Gastroesophageal sphincter (tissue), 3 donors: ENCODE results near the gene RNF39.

Experiments used
- CTCF ChIP-seq, 4 experiments: fragments of 200-600 bp in 2 of 4; fragments of 450-650 bp in 2 of 4; sonication (generic) in 1 of 4; IDR thresholded peaks; one replicate each; pipeline ENCODE4 v1.5.1; 2017 to 2019; ENCODE audit warnings: antibody characterized with exemption in 4 of 4, mild to moderate bottlenecking in 2 of 4, moderate library complexity in 2 of 4
- EP300 ChIP-seq: sonication (generic); formaldehyde crosslinking; IDR thresholded peaks from one replicate; pipeline ENCODE4 v1.6.1; 2017; ENCODE audit warnings: antibody characterized with exemption, mild to moderate bottlenecking
- POLR2AphosphoS5 ChIP-seq: sonication (generic); formaldehyde crosslinking; IDR thresholded peaks from one replicate; pipeline ENCODE4 v1.6.1; 2017; ENCODE audit warnings: antibody characterized with exemption

GRCh38 chr6:30122515-30122914 is 46.9 kb upstream of the RNF39 start:
- no peak for TF ChIP-seq POLR2AphosphoS5
- TF ChIP-seq CTCF (IDR thresholded peaks at IDR 0.05), result no peak
- no peak for TF ChIP-seq EP300
